Measurements from ENCODE around the gene SAMMSON. TPM values are rescaled to one million over a fixed set of nuclear protein-coding genes. Genes with fewer than 3 reads are reported as not detected.

SAMMSON gene
- total RNA-seq, 1 donor from 2014 or later, result not detected

- TF ChIP-seq CTCF (IDR thresholded peaks at IDR 0.05), result no peak
- H3K27ac ChIP-seq, result no peak overlapping the region
- no peak for ATAC-seq
- H3K4me3 ChIP-seq, result no peak overlapping the region
- no peaks in the 10 kb centered on the region for H3K9me3 ChIP-seq
- no peak for DNase-seq
- no peaks in the 10 kb centered on the region for H3K27me3 ChIP-seq (ENCODE audit: low read depth)
- H3K4me1 ChIP-seq, result no peaks in the 10 kb centered on the region
- intact Hi-C loops (cut with DNase I), result no loop called here
- no peaks in the 10 kb centered on the region for H3K36me3 ChIP-seq
Observed at GRCh38 chr3:70110066-70110465, 110.5 kb downstream of the SAMMSON start.

GRCh38 chr3:70111411-70111810 lies 111.9 kb downstream of the SAMMSON start:
- Histone ChIP-seq H3K27me3 (ENCODE audit: low read depth) (no peaks in the 10 kb centered on the region), H3K27ac (no peak overlapping the region), H3K4me3 (no peak overlapping the region), H3K36me3 (no peaks in the 10 kb centered on the region), H3K9me3 (no peaks in the 10 kb centered on the region), H3K4me1 (no peaks in the 10 kb centered on the region)
- DNase-seq, result no peak
- no peak for TF ChIP-seq CTCF (IDR thresholded peaks at IDR 0.05)
- intact Hi-C loops (cut with DNase I), result no loop called here
- no peak for ATAC-seq

- DNase-seq (no peak), ATAC-seq (no peak)
- no peak overlapping the region for H3K4me3 ChIP-seq
- no peaks in the 10 kb centered on the region for H3K4me1 ChIP-seq
- no peaks in the 10 kb centered on the region for H3K9me3 ChIP-seq
- TF ChIP-seq CTCF (IDR thresholded peaks at IDR 0.05), result no peak
- H3K27me3 ChIP-seq (ENCODE audit: low read depth), result no peaks in the 10 kb centered on the region
- H3K27ac ChIP-seq, result no peak overlapping the region
- intact Hi-C loops (cut with DNase I), result no loop called here
- H3K36me3 ChIP-seq, result no peaks in the 10 kb centered on the region
Observed at GRCh38 chr3:70112751-70113150, 113.2 kb downstream of the SAMMSON start.

- DNase-seq (no peak), ATAC-seq (no peak)
- no peak for TF ChIP-seq CTCF (IDR thresholded peaks at IDR 0.05)
- no peaks in the 10 kb centered on the region for H3K4me1 ChIP-seq
- H3K27me3 ChIP-seq (ENCODE audit: low read depth), result no peaks in the 10 kb centered on the region
- H3K27ac ChIP-seq, result no peak overlapping the region
- no peaks in the 10 kb centered on the region for H3K36me3 ChIP-seq
- no peaks in the 10 kb centered on the region for H3K9me3 ChIP-seq
- H3K4me3 ChIP-seq, result no peak overlapping the region
- intact Hi-C loops (cut with DNase I), result no loop called here
Observed at GRCh38 chr3:70114431-70114830, 114.9 kb downstream of the SAMMSON start.

GRCh38 chr3:70119879-70120278 lies 120.3 kb downstream of the SAMMSON start:
- H3K4me3 ChIP-seq, result no peak overlapping the region
- no peak for ATAC-seq
- H3K9me3 ChIP-seq, result no peaks in the 10 kb centered on the region
- intact Hi-C loops (cut with DNase I), result no loop called here
- H3K36me3 ChIP-seq, result no peaks in the 10 kb centered on the region
- H3K27me3 ChIP-seq (ENCODE audit: low read depth), result no peaks in the 10 kb centered on the region
- H3K4me1 ChIP-seq, result no peaks in the 10 kb centered on the region
- no peak for TF ChIP-seq CTCF (IDR thresholded peaks at IDR 0.05)
- DNase-seq, result no peak
- no peak overlapping the region for H3K27ac ChIP-seq
